ENCODE measurements around the gene OR7A17. TPM values are rescaled to one million over a fixed set of nuclear protein-coding genes. Genes with fewer than 3 reads are reported as not detected.

Gene OR7A17
- total RNA-seq, 6 experiments from 2014 or later, result not detected

GRCh38 chr19:14868497-14868896 lies 17.4 kb downstream of the OR7A17 start:
- no peaks in the 10 kb centered on the region; the same call in 1 of the 2 replicates for H3K9me3 Mint-ChIP-seq
- no peak for TF ChIP-seq CTCF (IDR thresholded peaks at IDR 0.05)
- DNase-seq, result no peak
- no peaks in the 10 kb centered on the region for H3K36me3 Mint-ChIP-seq (ENCODE audit: low read depth)
- H3K27me3 Mint-ChIP-seq (ENCODE audit: insufficient read depth), result no peaks in the 10 kb centered on the region
- no peaks in the 10 kb centered on the region for H3K4me1 Mint-ChIP-seq (ENCODE audit: low read depth)
- H3K27ac Mint-ChIP-seq, result no peak overlapping the region
- H3K4me3 Mint-ChIP-seq, result no peak overlapping the region

- no peak within 1 kb of the TSS for H3K4me3 Mint-ChIP-seq
- DNase-seq, result no peak
- no peak for TF ChIP-seq CTCF (IDR thresholded peaks at IDR 0.05)
- no peaks in the 10 kb centered on the region for H3K36me3 Mint-ChIP-seq (ENCODE audit: low read depth)
- no peak within 1 kb of the TSS for H3K27ac Mint-ChIP-seq
- peaks cover 1% of the 10 kb centered on the region; the same call in 1 of the 2 replicates for H3K27me3 Mint-ChIP-seq (ENCODE audit: insufficient read depth)
- H3K9me3 Mint-ChIP-seq, result peaks cover 10% of the 10 kb centered on the region; the same call in 1 of the 2 replicates
- no peaks in the 10 kb centered on the region for H3K4me1 Mint-ChIP-seq (ENCODE audit: low read depth)
Observed at GRCh38 chr19:14848822-14849221, 37.1 kb downstream of the OR7A17 start, which contains the start of gene OR7A10. TSS of gene OR7A10 (minus strand) at chr19:14848922. CDS start at chr19:14841877, 7,045 bp downstream.

- no peaks in the 10 kb centered on the region for H3K4me1 Mint-ChIP-seq (ENCODE audit: low read depth)
- H3K27ac Mint-ChIP-seq, result no peak overlapping the region
- DNase-seq, result no peak
Observed at GRCh38 chr19:14843578-14843977, 42.4 kb downstream of the OR7A17 start.

GRCh38 chr19:14843169-14843568 lies 42.8 kb downstream of the OR7A17 start:
- no peak for DNase-seq
- H3K27me3 Mint-ChIP-seq (ENCODE audit: insufficient read depth), result peaks cover 1% of the 10 kb centered on the region; the same call in 1 of the 2 replicates
- H3K4me3 Mint-ChIP-seq, result no peak overlapping the region
- no peaks in the 10 kb centered on the region for H3K36me3 Mint-ChIP-seq (ENCODE audit: low read depth)
- no peak overlapping the region for H3K27ac Mint-ChIP-seq
- TF ChIP-seq CTCF (IDR thresholded peaks at IDR 0.05), result no peak
- peaks cover 7% of the 10 kb centered on the region; the same call in 1 of the 2 replicates for H3K9me3 Mint-ChIP-seq
- no peaks in the 10 kb centered on the region for H3K4me1 Mint-ChIP-seq (ENCODE audit: low read depth)

More at GRCh38 chr19:14843578-14843977, 42.4 kb downstream of the OR7A17 start:
- Mint-ChIP-seq H3K4me3 (no peak overlapping the region), H3K27me3 (ENCODE audit: insufficient read depth) (peaks cover 1% of the 10 kb centered on the region; the same call in 1 of the 2 replicates), H3K36me3 (ENCODE audit: low read depth) (no peaks in the 10 kb centered on the region), H3K9me3 (peaks cover 7% of the 10 kb centered on the region; the same call in 1 of the 2 replicates)
- TF ChIP-seq CTCF (IDR thresholded peaks at IDR 0.05), result no peak

GRCh38 chr19:14840206-14840605 lies 45.7 kb downstream of the OR7A17 start:
- Mint-ChIP-seq H3K9me3 (peaks cover 7% of the 10 kb centered on the region; the same call in 1 of the 2 replicates), H3K36me3 (ENCODE audit: low read depth) (no peaks in the 10 kb centered on the region), H3K4me1 (ENCODE audit: low read depth) (no peaks in the 10 kb centered on the region), H3K27ac (no peak overlapping the region), H3K27me3 (ENCODE audit: insufficient read depth) (peaks cover 1% of the 10 kb centered on the region), H3K4me3 (no peak overlapping the region)
- no peak for DNase-seq
- TF ChIP-seq CTCF (IDR thresholded peaks at IDR 0.05), result no peak
